Heart left ventricle (tissue), 13 donors: ENCODE results near the gene DNAL1.

Experiments
- CTCF ChIP-seq, 12 donors: fragments of 200-600 bp; sonication (generic) in 4 of 12; IDR thresholded peaks; one replicate each; pipeline versions ENCODE4 v1.5.0 to v1.8.0; 2018 to 2022; ENCODE audit warnings: antibody characterized with exemption in 12 of 12, mild to moderate bottlenecking in 5 of 12
- POLR2A ChIP-seq, 2 donors: fragments of 450-650 bp; IDR thresholded peaks; one replicate each; pipeline ENCODE4 v1.6.1; 2017; ENCODE audit warnings: antibody characterized with exemption in 2 of 2, mild to moderate bottlenecking in 2 of 2, moderate library complexity in 2 of 2
- donor health status: ischemic (EF 13 %, LVEDD 7.1; RV severe dilation, severe dysfunction).
- donor health status: DM: no; HTN: yes; CAD: no.
- donor health status: DM: no; HTN: no; CAD: no.
- donor health status: ischemic (EF 25% LVEDD 6.9; RV normal size, moderate dysfunction).
- donor health status: ischemic (EF 25% LVEDD 5.7; RV mildly dilated, moderate dysfunction).
- donor health status: ischemic (EF 35%, LVEDD 5.7; RV mildly dilated, moderate dysfunction).
- donor health status: nonischemic (EF 11% LVEDD 7.7; RV severe dilation, severe dysfunction).
- donor health status: DM: yes; HTN: yes; CAD: no.
- donor health status: PGD.
- donor health status: ischemic (EF 29% LVEDD 5.4; RV normal size, mild dysfunction).
- donor health status: nonischemic (EF 23%, LVEDD 6.1; RV moderate dilation, normal function).

- TF ChIP-seq CTCF (IDR thresholded peaks at IDR 0.05) (no peak), POLR2A (IDR thresholded peaks at IDR 0.05) (no peak)
These were observed 30.2 kb downstream of the DNAL1 start for GRCh38 chr14:73674986-73675385.
